GM19395 (cell line): ENCODE measurements around the gene FXR2.

Source experiments
- ATAC-seq: cut with Tn5 transposase; IDR thresholded peaks from one replicate; pipeline ENCODE4 v1.9.1; 2021; ENCODE audit warnings: mild to moderate bottlenecking, moderate library complexity; ENCODE audit not compliant: unreplicated experiment

The FXR2 gene

GRCh38 chr17:7552621-7553051 lies 62.1 kb downstream of the FXR2 start:
- no peak for ATAC-seq

GRCh38 chr17:7551396-7551795 lies 63.3 kb downstream of the FXR2 start:
- no peak for ATAC-seq

GRCh38 chr17:7550344-7550743 lies 64.4 kb downstream of the FXR2 start:
- ATAC-seq, result no peak

- ATAC-seq, result no peak
Observed at GRCh38 chr17:7549401-7550055, 65.2 kb downstream of the FXR2 start.

GRCh38 chr17:7548585-7549400 lies 65.9 kb downstream of the FXR2 start, which contains the start of gene TNFSF12:
Gene TNFSF12, plus strand, starts transcription at chr17:7549058. Its CDS starts 96 bp downstream, at chr17:7549154.
- ATAC-seq, result no peak

- no peak for ATAC-seq
Observed at GRCh38 chr17:7544911-7545310, 69.8 kb downstream of the FXR2 start.
